ENCODE measurements around the gene SCARF2. TPM values are rescaled to one million over a fixed set of nuclear protein-coding genes. Genes with fewer than 3 reads are reported as not detected.

SCARF2 gene
- total and polyA plus RNA-seq, 2 donors (not counting 1 experiment from before 2014, with no cell fraction given) = 0.86 to 1.3 TPM

DNA sequence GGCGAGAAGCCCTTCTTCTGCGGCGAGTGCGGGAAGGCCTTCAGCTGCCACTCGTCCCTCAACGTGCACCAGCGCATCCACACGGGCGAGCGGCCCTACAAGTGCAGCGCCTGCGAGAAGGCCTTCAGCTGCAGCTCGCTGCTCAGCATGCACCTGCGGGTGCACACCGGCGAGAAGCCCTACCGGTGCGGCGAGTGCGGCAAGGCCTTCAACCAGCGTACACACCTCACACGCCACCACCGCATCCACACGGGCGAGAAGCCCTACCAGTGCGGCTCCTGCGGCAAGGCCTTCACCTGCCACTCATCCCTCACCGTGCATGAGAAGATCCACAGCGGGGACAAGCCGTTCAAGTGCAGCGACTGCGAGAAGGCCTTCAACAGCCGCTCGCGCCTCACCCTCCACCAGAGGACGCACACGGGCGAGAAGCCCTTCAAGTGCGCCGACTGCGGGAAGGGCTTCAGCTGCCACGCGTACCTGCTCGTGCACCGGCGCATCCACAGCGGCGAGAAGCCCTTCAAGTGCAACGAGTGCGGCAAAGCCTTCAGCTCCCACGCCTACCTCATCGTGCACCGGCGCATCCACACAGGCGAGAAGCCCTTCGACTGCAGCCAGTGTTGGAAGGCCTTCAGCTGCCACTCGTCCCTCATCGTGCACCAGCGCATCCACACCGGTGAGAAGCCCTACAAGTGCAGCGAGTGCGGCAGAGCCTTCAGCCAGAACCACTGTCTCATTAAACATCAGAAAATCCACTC lies 31.5 kb downstream of the SCARF2 start:
- Histone ChIP-seq H3K4me3 (ENCODE audit: control extremely low read depth in 1 of 5, extremely low read depth in 1 of 5, insufficient read depth in 1 of 5, low read depth in 2 of 5, low read length in 4 of 5) (no peak overlapping the region), H3K36me3 (replicated peaks in 1 of 2; ENCODE audit: control extremely low read depth in 1 of 2, control insufficient read depth in 1 of 2, extremely low read depth in 1 of 2, insufficient read depth in 2 of 2, low read length in 1 of 2) (peaks cover 0 to 24% of the 10 kb centered on the region in 2 experiments), H3K9me3 (ENCODE audit: control extremely low read depth in 1 of 3, control insufficient read depth in 2 of 3, insufficient read depth in 1 of 3, low read length in 2 of 3) (no peaks in the 10 kb centered on the region), H3K9ac (ENCODE audit: low read length) (no peak overlapping the region), H3K27ac (ENCODE audit: low read length in 2 of 2) (no peak overlapping the region), H3K4me1 (ENCODE audit: control insufficient read depth in 2 of 2, insufficient read depth in 2 of 2, low read length in 2 of 2) (peaks cover 0 to 3% of the 10 kb centered on the region in 2 donors), H4K20me1 (ENCODE audit: control insufficient read depth, insufficient read depth, low read length, poor library complexity, severe bottlenecking) (no peaks in the 10 kb centered on the region), H3K27me3 (replicated peaks in 1 of 4; ENCODE audit: control extremely low read depth in 1 of 4, control insufficient read depth in 3 of 4, insufficient read depth in 4 of 4, low read length in 3 of 4) (no peaks in the 10 kb centered on the region), H3K4me2 (replicated peaks; ENCODE audit: low read depth, low read length, poor library complexity, severe bottlenecking) (no peak overlapping the region), H2AFZ (ENCODE audit: insufficient read depth, low read depth, low read length, poor library complexity, severe bottlenecking) (no peak overlapping the region), H3K79me2 (ENCODE audit: control insufficient read depth, insufficient read depth, low read length) (peaks cover 6% of the 10 kb centered on the region)
- no peaks in the 10 kb centered on the region for H3K4me1 Mint-ChIP-seq
- H3K9me3 Mint-ChIP-seq (ENCODE audit: insufficient read depth) = no peaks in the 10 kb centered on the region
- no peak overlapping the region for H3K4me3 Mint-ChIP-seq
- TF ChIP-seq EZH2 (IDR thresholded peaks at IDR 0.05; ENCODE audit: borderline replicate concordance, insufficient read depth, low read depth, low read length, poor library complexity, severe bottlenecking) (no peak), CTCF (IDR thresholded peaks at IDR 0.05) (no peak)
- no peak for ATAC-seq (ENCODE audit: low read depth)
- CTCF ChIA-PET = interaction anchor here (0.7 kb wide), 1 partner anchor 165 kb away, joined by 3 read pairs; no protein-coding TSS in a partner anchor
- intact Hi-C loops (cut with micrococcal nuclease) = no loop called here
- no peak for DNase-seq
- H3K27me3 Mint-ChIP-seq = no peaks in the 10 kb centered on the region
- WGBS (ENCODE audit: insufficient coverage) = 73% methylated on average over 56 of the region's 62 CpGs
- POLR2A ChIA-PET = interaction anchor here (0.6 kb wide), 1 partner anchor 121 kb away, joined by 10 read pairs; no protein-coding TSS in a partner anchor
- H3K27ac Mint-ChIP-seq = no peak overlapping the region

- H3K27me3 ChIP-seq (replicated peaks in 1 of 4; ENCODE audit: control extremely low read depth in 1 of 4, control insufficient read depth in 3 of 4, insufficient read depth in 4 of 4, low read length in 3 of 4) = no peaks in the 10 kb centered on the region
- H4K20me1 ChIP-seq (ENCODE audit: control insufficient read depth, insufficient read depth, low read length, poor library complexity, severe bottlenecking) = no peaks in the 10 kb centered on the region
- 98% methylated on average over 45 of the region's 45 CpGs for WGBS (ENCODE audit: insufficient coverage)
- ChIA-PET CTCF (no interaction called here), POLR2A (no interaction called here)
- no peaks in the 10 kb centered on the region for H3K9me3 ChIP-seq (ENCODE audit: control extremely low read depth in 1 of 3, control insufficient read depth in 2 of 3, insufficient read depth in 1 of 3, low read length in 2 of 3)
- TF ChIP-seq EZH2 (IDR thresholded peaks at IDR 0.05; ENCODE audit: borderline replicate concordance, insufficient read depth, low read depth, low read length, poor library complexity, severe bottlenecking) (no peak), CTCF (IDR thresholded peaks at IDR 0.05) (no peak)
- no peak for ATAC-seq (ENCODE audit: low read depth)
- H3K9ac ChIP-seq (ENCODE audit: low read length) = no peak overlapping the region
- peaks cover 0 to 6% of the 10 kb centered on the region in 2 donors for H3K4me1 ChIP-seq (ENCODE audit: control insufficient read depth in 2 of 2, insufficient read depth in 2 of 2, low read length in 2 of 2)
- no peak overlapping the region for H3K4me3 ChIP-seq (ENCODE audit: control extremely low read depth in 1 of 5, extremely low read depth in 1 of 5, insufficient read depth in 1 of 5, low read depth in 2 of 5, low read length in 4 of 5)
- no peaks in the 10 kb centered on the region for H3K9me3 Mint-ChIP-seq (ENCODE audit: insufficient read depth)
- H2AFZ ChIP-seq (ENCODE audit: insufficient read depth, low read depth, low read length, poor library complexity, severe bottlenecking) = no peak overlapping the region
- no peak overlapping the region for H3K4me2 ChIP-seq (replicated peaks; ENCODE audit: low read depth, low read length, poor library complexity, severe bottlenecking)
- H3K4me1 Mint-ChIP-seq = no peaks in the 10 kb centered on the region
- H3K79me2 ChIP-seq (ENCODE audit: control insufficient read depth, insufficient read depth, low read length) = peaks cover 13% of the 10 kb centered on the region
- no peak overlapping the region for H3K4me3 Mint-ChIP-seq
- no peaks in the 10 kb centered on the region for H3K27me3 Mint-ChIP-seq
- intact Hi-C loops (cut with micrococcal nuclease) = no loop called here
- no peak overlapping the region for H3K27ac Mint-ChIP-seq
- peaks cover 0 to 28% of the 10 kb centered on the region in 2 experiments for H3K36me3 ChIP-seq (replicated peaks in 1 of 2; ENCODE audit: control extremely low read depth in 1 of 2, control insufficient read depth in 1 of 2, extremely low read depth in 1 of 2, insufficient read depth in 2 of 2, low read length in 1 of 2)
- no peak for DNase-seq
- no peak overlapping the region for H3K27ac ChIP-seq (ENCODE audit: low read length in 2 of 2)
These were observed 32.2 kb downstream of the SCARF2 start for GRCh38 chr22:20405291-20405930.

All from B cell (primary cell).